K562 (cell line): ENCODE results near the gene CFAP221. TPM values are rescaled to one million over a fixed set of nuclear protein-coding genes. Genes with fewer than 3 reads are reported as not detected.

Experiments
- ATAC-seq: fragments of 200-7000 bp; cut with Tn5 transposase; 3 replicates; pipeline ENCODE4 v1.9.1; 2020; ENCODE audit warnings: moderate library complexity
- BruUV-seq: library from RNA; stranded (reverse); fragments of 400-500 nt; replicated peaks from 2 replicates; lab custom pipeline; 2021; lab: Mats Ljungman, UMichigan
- CTCF ChIA-PET: fragments of 300-600 bp; formaldehyde crosslinking; extraction: SDS; loops from one replicate; lab custom pipeline; 2021; ENCODE audit warnings: low intra/inter-chr PET ratio; lab: Yijun Ruan, JAX
- POLR2A ChIA-PET: fragments of 300-600, 350-650 bp; sonication (Branson Sonifier 250); formaldehyde crosslinking; extraction: SDS; loops from one replicate; lab custom pipeline; 2021; ENCODE audit warnings: antibody characterized with exemption, inconsistent platforms; lab: Yijun Ruan, JAX
- DNase-seq, 4 experiments: peaks; one replicate each; pipeline versions ENCODE4 v3.0.0 to v3.0.0-alpha.2; 2011 to 2018; ENCODE audit warnings: low spot score in 3 of 4, mixed read lengths in 3 of 4; ENCODE audit errors: extremely low read depth in 1 of 4
- FAIRE-seq: peaks from 2 replicates; lab custom pipeline; 2011; peaks lifted over from hg19 to GRCh38; lab: Jason Lieb, UNC
- H2AFZ ChIP-seq: 2 replicates; pipeline ENCODE4 v1.6.0; 2011; ENCODE audit warnings: low read depth, low read length, control low read depth, inconsistent platforms
- H3K27ac ChIP-seq: fragments of 200-600 bp; 3 replicates; pipeline ENCODE4 v1.8.0; 2011; ENCODE audit warnings: low read depth, mild to moderate bottlenecking, control low read depth, inconsistent platforms, low read length, moderate library complexity, mixed read lengths; ENCODE audit errors: extremely low read depth
- H3K27me3 ChIP-seq, 2 experiments: fragments of 300-600 bp in 1 of 2; 2 replicates in 1 of 2; 3 replicates in 1 of 2; pipeline versions ENCODE4 v1.6.0 to v1.8.0; 2011; ENCODE audit warnings: inconsistent platforms in 2 of 2, low read length in 2 of 2, mild to moderate bottlenecking in 1 of 2, mixed read lengths in 1 of 2, moderate library complexity in 1 of 2; ENCODE audit not compliant: control insufficient read depth in 2 of 2, insufficient read depth in 2 of 2
- H3K36me3 ChIP-seq: fragments of 300-600 bp; 3 replicates; pipeline ENCODE4 v1.8.0; 2011; ENCODE audit warnings: mild to moderate bottlenecking, low read length, inconsistent platforms; ENCODE audit not compliant: control insufficient read depth, insufficient read depth
- H3K4me1 ChIP-seq, 2 experiments: fragments of 200-600 bp in 1 of 2; replicated peaks in 1 of 2; 2 replicates in 1 of 2; 3 replicates in 1 of 2; pipeline versions ENCODE4 v1.5.1 to v1.8.0; 2011; ENCODE audit warnings: inconsistent platforms in 2 of 2, low read length in 2 of 2, mild to moderate bottlenecking in 1 of 2, mixed read lengths in 1 of 2, moderate library complexity in 1 of 2; ENCODE audit not compliant: control insufficient read depth in 2 of 2, insufficient read depth in 2 of 2
- H3K4me2 ChIP-seq: 2 replicates; pipeline ENCODE4 v1.6.1; 2011; ENCODE audit warnings: low read length, control low read depth, inconsistent platforms, mixed read lengths; ENCODE audit not compliant: insufficient read depth
- H3K4me3 ChIP-seq: fragments of 200-600 bp; sonication (generic), shearing (Covaris generic); 2 replicates; pipeline ENCODE4 v1.5.1; 2016; ENCODE audit warnings: control low read depth, inconsistent platforms
- H3K79me2 ChIP-seq: fragments of 200-600 bp; 3 replicates; pipeline ENCODE4 v1.8.0; 2011; ENCODE audit warnings: low read length, inconsistent platforms; ENCODE audit not compliant: control insufficient read depth, insufficient read depth
- H3K9ac ChIP-seq, 2 experiments: 2 replicates each; pipeline versions ENCODE4 v1.6.0 to v1.6.1; 2011; ENCODE audit warnings: low read depth in 2 of 2, low read length in 2 of 2, control low read depth in 1 of 2, inconsistent platforms in 1 of 2, mild to moderate bottlenecking in 1 of 2, mixed read lengths in 1 of 2; ENCODE audit not compliant: insufficient read depth in 1 of 2
- H3K9me1 ChIP-seq: one replicate; pipeline ENCODE4 v1.6.0; 2011; ENCODE audit warnings: inconsistent platforms, mild to moderate bottlenecking, low read length, moderate library complexity; ENCODE audit not compliant: control insufficient read depth, insufficient read depth
- H3K9me3 ChIP-seq: replicated peaks from 2 replicates; pipeline ENCODE4 v1.5.1; 2011; ENCODE audit warnings: low read depth, low read length, inconsistent platforms; ENCODE audit not compliant: control insufficient read depth, insufficient read depth
- H4K20me1 ChIP-seq: replicated peaks from 2 replicates; pipeline ENCODE4 v1.6.1; 2011; ENCODE audit warnings: low read length, inconsistent platforms, mixed read lengths; ENCODE audit not compliant: control insufficient read depth, insufficient read depth
- CBFA2T2 ChIP-seq: fragments of 450-650 bp; conservative IDR thresholded peaks from 2 replicates; pipeline ENCODE4 v1.6.1; 2017; ENCODE audit warnings: mild to moderate bottlenecking
- E4F1 ChIP-seq: fragments of 250-450 bp; sonication (Bioruptor Pico); IDR thresholded peaks from 2 replicates; pipeline ENCODE4 v1.5.0; 2021; ENCODE audit warnings: mild to moderate bottlenecking, borderline replicate concordance
- EP300 ChIP-seq: IDR thresholded peaks from 2 replicates; pipeline ENCODE4 v1.6.1; 2012; ENCODE audit warnings: low read length, improper control_type of control experiment
- HDAC6 ChIP-seq: IDR thresholded peaks from 2 replicates; pipeline ENCODE4 v1.6.1; 2012; ENCODE audit warnings: low read depth, mild to moderate bottlenecking, control low read depth, inconsistent platforms, low read length, moderate library complexity
- HMGXB4 ChIP-seq: sonication (generic); formaldehyde crosslinking; IDR thresholded peaks from 2 replicates; pipeline ENCODE4 v1.8.1; 2023; ENCODE audit warnings: mild to moderate bottlenecking, missing genetic modification reagents
- SMARCA4 ChIP-seq: fragments of 450-650 bp; IDR thresholded peaks from 2 replicates; pipeline ENCODE4 v1.6.1; 2016
- SRF ChIP-seq, 2 experiments: fragments of 250-450, 450-650 bp in 1 of 2; sonication (Bioruptor Pico) in 1 of 2; sonication (generic) in 1 of 2; formaldehyde crosslinking; IDR thresholded peaks; 2 replicates each; pipeline versions ENCODE4 v1.5.0 to v1.5.1; 2020 to 2022; ENCODE audit warnings: mild to moderate bottlenecking in 1 of 2, missing genetic modification reagents in 1 of 2
- SRSF7 ChIP-seq: fragments of 200-400 bp; formaldehyde crosslinking; optimal IDR thresholded peaks from 2 replicates; pipeline ENCODE3; 2017; ENCODE audit warnings: mild to moderate bottlenecking, low read depth, low read length
- TCF3 ChIP-seq: sonication (generic); formaldehyde crosslinking; IDR thresholded peaks from 2 replicates; pipeline ENCODE4 v1.4.0; 2020; ENCODE audit warnings: mild to moderate bottlenecking, missing genetic modification reagents
- THAP7 ChIP-seq: fragments of 250-450 bp; sonication (Bioruptor Pico); IDR thresholded peaks from 2 replicates; pipeline ENCODE4 v1.5.0; 2021
- USF1 ChIP-seq: sonication (generic); formaldehyde crosslinking; IDR thresholded peaks from 2 replicates; pipeline ENCODE4 v1.9.0; 2022; ENCODE audit warnings: mild to moderate bottlenecking, missing genetic modification reagents
- ZNF143 ChIP-seq: sonication (generic); formaldehyde crosslinking; IDR thresholded peaks from 2 replicates; pipeline ENCODE4 v1.9.0; 2022; ENCODE audit warnings: mild to moderate bottlenecking, missing genetic modification reagents
- ZNF165 ChIP-seq: fragments of 250-450 bp; sonication (Bioruptor Pico); IDR thresholded peaks from 2 replicates; pipeline ENCODE4 v1.4.0; 2020; ENCODE audit warnings: borderline replicate concordance
- ZNF253 ChIP-seq: fragments of 250-450 bp; sonication (Bioruptor Pico); conservative IDR thresholded peaks from 2 replicates; pipeline ENCODE4 v1.6.1; 2021; ENCODE audit warnings: mild to moderate bottlenecking
- ZNF717 ChIP-seq: fragments of 250-450 bp; sonication (Bioruptor Pico); IDR thresholded peaks from 2 replicates; pipeline ENCODE4 v1.5.0; 2021
- ZNF75A ChIP-seq: fragments of 450-650 bp; formaldehyde crosslinking; IDR thresholded peaks from 2 replicates; pipeline ENCODE4 v1.4.0; 2020; ENCODE audit warnings: mild to moderate bottlenecking
- WGBS: fragments of 100-300 bp; shearing (Covaris generic); methylation state at CpG from one replicate; pipeline ENCODE4 v1.1.6; 2016; ENCODE audit warnings: low coverage, mixed read lengths; ENCODE audit not compliant: insufficient coverage; ENCODE audit errors: missing lambda C conversion rate; 5-methylcytosine and 5-hydroxymethylcytosine counted together
- in situ Hi-C: fragments of 300-500 bp; cut with MboI; formaldehyde crosslinking; loops from 4 replicates; pipeline ENCODE4 v1.15.0; 2018; ENCODE audit warnings: inconsistent platforms, mixed read lengths
- intact Hi-C: fragments of 100-400 bp; cut with micrococcal nuclease; formaldehyde crosslinking; loops from 2 replicates; pipeline ENCODE4 v1.14.2; 2022
- polyA plus RNA-seq, 8 experiments: library from polyadenylated mRNA; depleted of rRNA in 4 of 8; stranded (reverse) in 5 of 8; unstranded in 3 of 8; fragments of >200 nt; fragmentation: Nextera tagmentation in 2 of 8; fragmentation: Illumina TruSeq in 1 of 8; extraction: Ambion mirVana in 2 of 8; extraction: Trizol in 1 of 8; gene quantifications; 2 replicates each; pipeline versions ENCODE4 v1.2.1 to v1.2.3, GENCODE V29; 2011 to 2014; ENCODE audit warnings: inconsistent platforms in 1 of 8, missing spikeins in 1 of 8
- total RNA-seq, 7 experiments: library from RNA; depleted of rRNA in 6 of 7; stranded (reverse); fragments of >200 nt in 6 of 7; fragmentation: Illumina TruSeq in 2 of 7; extraction: Trizol in 2 of 7; gene quantifications; 2 replicates each; pipeline versions ENCODE4 v1.2.1 to v1.2.3, GENCODE V29; 2011 to 2021; ENCODE audit warnings: low replicate concordance in 1 of 7

The CFAP221 gene
- total and polyA plus RNA-seq, 9 of the 15 experiments (the other 6 are each of a cell fraction or from before 2014, with no cell fraction given), result 0.09 to 1.4 (median 0.65) TPM

- peak overlapping the region; percentile 10; the same call in 1 of the 2 replicates for H2AFZ ChIP-seq
- no peak overlapping the region for H3K9ac ChIP-seq
- no peak overlapping the region for H3K4me3 ChIP-seq
- H3K36me3 ChIP-seq, result no peaks in the 10 kb centered on the region
- intact Hi-C loops (no loop called here), in situ Hi-C loops (no loop called here)
- no peaks in the 10 kb centered on the region; a peak in 1 of 5 replicates for H3K27me3 ChIP-seq
- peak overlapping the region; percentile 28; the same call in 1 of the 2 replicates for H3K4me2 ChIP-seq
- 0% methylated on average over 1 of the region's 1 CpG for WGBS
- peak; percentile 67 for FAIRE-seq
- no peak overlapping the region for H3K27ac ChIP-seq
- ATAC-seq, result no peak
- DNase-seq, result peak; percentile 20 to 60 (median 30)
- POLR2A ChIA-PET, result interaction anchor here (0.6 to 1.1 kb wide), 2 partner anchors 43 to 124 kb away, joined by 3 read pairs; no protein-coding TSS in a partner anchor
- H3K4me1 ChIP-seq, result peaks cover 19 to 32% of the 10 kb centered on the region in 2 experiments
- CTCF ChIA-PET, result no interaction called here
- no TSS peak for BruUV-seq
- H3K79me2 ChIP-seq, result no peaks in the 10 kb centered on the region
- 0 out of 2 replicates have a peak, but pooled peaks cover 3% of the 10 kb centered on the region for H4K20me1 ChIP-seq
- H3K9me3 ChIP-seq, result no peaks in the 10 kb centered on the region
- no peaks in the 10 kb centered on the region for H3K9me1 ChIP-seq
- TF ChIP-seq E4F1 (CRISPR knock-in tag), result no peak
- no peak for TF ChIP-seq ZNF75A
- TF ChIP-seq EP300, result 0 out of 2 replicates have a peak, but pooled peaks have one; percentile 38
- TF ChIP-seq SMARCA4, result peak; percentile 56; the same call in 1 of the 2 replicates
- TF ChIP-seq CBFA2T2, result 0 out of 2 replicates have a peak, but pooled peaks have one; percentile 11
- TF ChIP-seq HDAC6, result no peak
- no peak for TF ChIP-seq ZNF717 (CRISPR knock-in tag)
- no peak for TF ChIP-seq ZNF143
- TF ChIP-seq HMGXB4 (CRISPR knock-in tag), result no peak
- no peak for TF ChIP-seq THAP7 (CRISPR knock-in tag)
- TF ChIP-seq SRSF7, result no peak
- no peak for TF ChIP-seq SRF (CRISPR knock-in tag; IDR thresholded peaks at IDR 0.05)
- no peak for TF ChIP-seq ZNF253 (CRISPR knock-in tag)
- no peak for TF ChIP-seq USF1 (CRISPR knock-in tag)
- TF ChIP-seq ZNF165, result no peak
- TF ChIP-seq TCF3 (CRISPR knock-in tag), result 0 out of 2 replicates have a peak, but pooled peaks have one; percentile 18
These were observed 2.2 kb downstream of the CFAP221 start for GRCh38 chr2:119546447-119546767.
